ENCODE measurements around the gene CCNB1IP1.
"Not testable (repeated sequence)": the region's sequence is repeated elsewhere in the genome, so short reads cannot be mapped to it uniquely, and the experiment has no call there.

DNA sequence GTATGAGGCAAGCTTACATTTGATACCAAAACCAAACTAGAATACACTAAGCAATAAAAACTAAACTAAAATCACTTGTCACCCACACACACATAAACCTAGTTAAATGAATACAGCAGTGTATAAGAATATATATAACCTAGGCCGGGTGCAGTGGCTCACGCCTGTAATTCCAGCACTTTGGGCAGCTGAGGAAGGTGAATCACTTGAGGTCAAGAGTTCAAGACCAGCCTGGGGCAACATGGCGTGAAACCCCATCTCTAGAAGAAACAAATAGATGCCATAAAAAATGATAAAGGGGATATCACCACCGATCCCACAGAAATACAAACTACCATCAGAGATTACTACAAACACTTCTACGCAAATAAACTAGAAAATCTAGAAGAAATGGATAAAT is 68.7 kb downstream of the CCNB1IP1 start:
- TF ChIP-seq, protein P1, sequence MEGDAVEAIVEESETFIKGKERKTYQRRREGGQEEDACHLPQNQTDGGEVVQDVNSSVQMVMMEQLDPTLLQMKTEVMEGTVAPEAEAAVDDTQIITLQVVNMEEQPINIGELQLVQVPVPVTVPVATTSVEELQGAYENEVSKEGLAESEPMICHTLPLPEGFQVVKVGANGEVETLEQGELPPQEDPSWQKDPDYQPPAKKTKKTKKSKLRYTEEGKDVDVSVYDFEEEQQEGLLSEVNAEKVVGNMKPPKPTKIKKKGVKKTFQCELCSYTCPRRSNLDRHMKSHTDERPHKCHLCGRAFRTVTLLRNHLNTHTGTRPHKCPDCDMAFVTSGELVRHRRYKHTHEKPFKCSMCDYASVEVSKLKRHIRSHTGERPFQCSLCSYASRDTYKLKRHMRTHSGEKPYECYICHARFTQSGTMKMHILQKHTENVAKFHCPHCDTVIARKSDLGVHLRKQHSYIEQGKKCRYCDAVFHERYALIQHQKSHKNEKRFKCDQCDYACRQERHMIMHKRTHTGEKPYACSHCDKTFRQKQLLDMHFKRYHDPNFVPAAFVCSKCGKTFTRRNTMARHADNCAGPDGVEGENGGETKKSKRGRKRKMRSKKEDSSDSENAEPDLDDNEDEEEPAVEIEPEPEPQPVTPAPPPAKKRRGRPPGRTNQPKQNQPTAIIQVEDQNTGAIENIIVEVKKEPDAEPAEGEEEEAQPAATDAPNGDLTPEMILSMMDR (IDR thresholded peaks at IDR 0.05; ENCODE audit: low read length): not testable (repeated sequence)
- not testable (repeated sequence) for TF ChIP-seq EZH2 (IDR thresholded peaks at IDR 0.05; ENCODE audit: borderline replicate concordance, low read length)

Measured in OCI-LY1 (cell line).